ENCODE measurements around the gene CERCAM.
"Not testable (repeated sequence)": the region's sequence is repeated elsewhere in the genome, so short reads cannot be mapped to it uniquely, and the experiment has no call there.

- TF ChIP-seq POLR2A (IDR thresholded peaks at IDR 0.05; ENCODE audit: low read length); GATA1 (IDR thresholded peaks at IDR 0.05; ENCODE audit: low read depth, low read length): not testable (repeated sequence)
Measured at GRCh38 chr9:128413728-128414127, 6.9 kb upstream of the CERCAM start.

All from erythroblast (primary cell).